ENCODE measurements around the gene ZNF782. TPM values are rescaled to one million over a fixed set of nuclear protein-coding genes. Genes with fewer than 3 reads are reported as not detected.

The ZNF782 gene
- total and polyA plus RNA-seq, 3 donors from 2014 or later, result 5.1 to 18.4 (median 16.8) TPM

DNA sequence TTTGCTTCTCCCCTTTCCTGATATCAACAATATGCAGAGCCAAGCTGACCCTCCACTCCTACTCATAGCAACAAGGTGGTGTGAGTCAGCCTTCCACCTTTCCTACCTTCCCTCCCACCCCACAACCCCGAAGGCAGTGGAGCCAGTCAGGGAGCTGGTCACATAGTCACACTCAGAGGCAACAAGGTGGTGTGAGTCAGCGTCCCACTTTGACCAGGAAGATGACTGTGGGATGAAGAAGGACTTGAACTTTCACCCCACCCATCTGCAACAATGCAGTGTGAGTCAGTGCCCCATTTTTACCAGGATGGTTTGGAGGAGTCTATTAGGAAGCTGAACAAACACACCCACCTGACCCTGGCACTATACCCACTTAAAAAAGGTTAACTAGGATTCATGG, 30.1 kb upstream of the ZNF782 start:
- DNase-seq, result no peak
- Histone ChIP-seq H3K27ac (no peak overlapping the region), H3K9me3 (no peaks in the 10 kb centered on the region), H3K4me3 (no peak overlapping the region), H3K27me3 (no peaks in the 10 kb centered on the region), H3K4me1 (no peaks in the 10 kb centered on the region), H3K36me3 (ENCODE audit: low read depth, missing control alignments) (no peaks in the 10 kb centered on the region)
- intact Hi-C loops (cut with DNase I; ENCODE audit: low total_unique reads), result no loop called here
- WGBS, 2 donors, result 79 to 83% methylated on average over 2 of the region's 2 CpGs
- TF ChIP-seq, protein P1, sequence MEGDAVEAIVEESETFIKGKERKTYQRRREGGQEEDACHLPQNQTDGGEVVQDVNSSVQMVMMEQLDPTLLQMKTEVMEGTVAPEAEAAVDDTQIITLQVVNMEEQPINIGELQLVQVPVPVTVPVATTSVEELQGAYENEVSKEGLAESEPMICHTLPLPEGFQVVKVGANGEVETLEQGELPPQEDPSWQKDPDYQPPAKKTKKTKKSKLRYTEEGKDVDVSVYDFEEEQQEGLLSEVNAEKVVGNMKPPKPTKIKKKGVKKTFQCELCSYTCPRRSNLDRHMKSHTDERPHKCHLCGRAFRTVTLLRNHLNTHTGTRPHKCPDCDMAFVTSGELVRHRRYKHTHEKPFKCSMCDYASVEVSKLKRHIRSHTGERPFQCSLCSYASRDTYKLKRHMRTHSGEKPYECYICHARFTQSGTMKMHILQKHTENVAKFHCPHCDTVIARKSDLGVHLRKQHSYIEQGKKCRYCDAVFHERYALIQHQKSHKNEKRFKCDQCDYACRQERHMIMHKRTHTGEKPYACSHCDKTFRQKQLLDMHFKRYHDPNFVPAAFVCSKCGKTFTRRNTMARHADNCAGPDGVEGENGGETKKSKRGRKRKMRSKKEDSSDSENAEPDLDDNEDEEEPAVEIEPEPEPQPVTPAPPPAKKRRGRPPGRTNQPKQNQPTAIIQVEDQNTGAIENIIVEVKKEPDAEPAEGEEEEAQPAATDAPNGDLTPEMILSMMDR (IDR thresholded peaks at IDR 0.05), result no peak
- no peak for TF ChIP-seq POLR2A (IDR thresholded peaks at IDR 0.05)

DNA sequence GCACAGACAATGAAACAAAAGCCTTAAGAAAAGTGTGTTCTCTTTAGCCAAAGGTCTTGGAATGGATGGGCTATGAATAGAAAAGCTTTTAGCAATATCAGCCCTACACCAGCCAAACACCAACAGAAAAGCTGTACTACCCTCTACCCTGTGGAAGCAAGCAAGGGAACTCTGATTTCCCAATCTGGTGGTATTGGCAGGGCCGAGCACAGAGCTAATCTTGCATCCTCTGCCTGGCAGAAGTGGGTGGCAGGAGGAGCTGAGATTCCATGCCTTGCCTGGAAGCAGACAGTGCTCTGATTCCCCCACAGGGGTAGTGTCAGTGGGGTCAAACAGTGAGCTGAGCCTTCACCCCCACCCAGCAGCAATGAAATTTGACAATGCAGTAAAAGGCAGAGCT, 29.6 kb upstream of the ZNF782 start:
- Histone ChIP-seq H3K36me3 (ENCODE audit: low read depth, missing control alignments) (no peaks in the 10 kb centered on the region), H3K9me3 (no peaks in the 10 kb centered on the region), H3K27ac (no peak overlapping the region), H3K4me1 (no peaks in the 10 kb centered on the region), H3K4me3 (no peak overlapping the region), H3K27me3 (no peaks in the 10 kb centered on the region)
- WGBS, 2 donors, result 37 to 75% methylated on average over 1 of the region's 1 CpG
- intact Hi-C loops (cut with DNase I; ENCODE audit: low total_unique reads), result no loop called here
- TF ChIP-seq, protein P1 (IDR thresholded peaks at IDR 0.05), result no peak
- no peak for TF ChIP-seq POLR2A (IDR thresholded peaks at IDR 0.05)
- no peak for DNase-seq

DNA sequence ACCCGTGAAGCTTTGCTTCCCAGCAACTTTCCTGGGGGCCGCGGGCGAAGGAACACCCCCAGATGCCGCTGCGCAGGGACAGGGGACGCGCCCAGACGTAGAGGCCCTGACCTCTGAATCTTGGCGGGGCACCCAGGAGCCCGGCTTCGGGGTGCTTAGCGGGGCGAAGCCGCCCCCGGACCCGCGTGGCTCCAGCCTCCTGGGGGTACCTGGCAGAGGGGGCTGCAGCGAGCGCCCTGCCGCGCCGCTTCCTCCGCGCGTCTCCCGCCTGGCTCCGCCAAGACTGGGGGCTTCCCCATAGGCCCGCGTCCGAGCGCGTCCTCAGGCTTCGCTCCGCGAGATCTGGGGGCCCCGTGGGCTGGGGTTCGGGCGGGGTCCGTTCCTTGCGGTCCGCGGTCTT, 23.0 kb upstream of the ZNF782 start:
- Histone ChIP-seq H3K9me3 (no peaks in the 10 kb centered on the region), H3K4me1 (peaks cover 3% of the 10 kb centered on the region), H3K4me3 (peak overlapping the region; percentile 16 to 34), H3K27ac (no peak overlapping the region), H3K36me3 (ENCODE audit: low read depth, missing control alignments) (no peaks in the 10 kb centered on the region), H3K27me3 (peaks cover 3% of the 10 kb centered on the region)
- DNase-seq, result no peak
- intact Hi-C loops (cut with DNase I; ENCODE audit: low total_unique reads), result no loop called here
- no peak for TF ChIP-seq POLR2A (IDR thresholded peaks at IDR 0.05)
- TF ChIP-seq, protein P1 (IDR thresholded peaks at IDR 0.05), result no peak
- 7 to 21% methylated on average over 5 to 30 of the region's 43 CpGs for WGBS, 2 donors

DNA sequence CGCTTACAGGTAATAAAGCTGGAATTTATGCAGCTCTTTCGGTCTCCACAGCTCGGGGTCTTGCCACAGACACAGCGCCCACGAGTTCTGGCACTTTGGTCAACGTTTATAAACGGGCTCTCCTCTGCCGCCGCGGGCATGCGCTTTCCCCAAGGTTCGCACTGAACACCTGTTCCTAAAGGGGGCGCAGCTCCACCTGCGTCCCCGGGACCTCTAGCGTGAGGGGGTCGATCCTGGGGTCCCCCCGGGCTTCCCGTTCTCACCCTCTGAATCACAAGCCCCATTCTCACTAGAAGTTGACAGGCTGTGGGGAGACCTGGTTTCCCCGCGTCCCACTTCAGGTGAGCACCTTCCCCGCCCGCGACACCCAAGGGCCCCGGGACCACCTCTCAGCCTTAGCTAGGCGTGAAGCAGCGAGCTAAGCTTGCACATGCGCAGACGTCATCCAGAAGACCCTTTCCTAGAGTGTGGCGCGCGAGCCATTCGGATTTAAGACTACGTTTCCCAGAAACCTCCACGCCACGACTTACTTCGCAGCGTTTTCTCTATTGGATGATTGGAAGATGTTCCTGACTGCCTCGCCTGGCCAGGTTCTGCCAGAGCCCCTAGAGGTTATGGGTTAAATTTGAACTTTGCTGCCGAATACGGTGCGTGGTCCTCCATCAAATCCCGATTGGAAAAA, 21.3 kb upstream of the ZNF782 start:
- 1 to 3% methylated on average over 32 to 43 of the region's 43 CpGs for WGBS, 2 donors
- Histone ChIP-seq H3K27me3 (peaks cover 3% of the 10 kb centered on the region), H3K4me3 (peak overlapping the region; percentile 48 to 68), H3K9me3 (no peaks in the 10 kb centered on the region), H3K27ac (no peak overlapping the region), H3K4me1 (peaks cover 3% of the 10 kb centered on the region), H3K36me3 (ENCODE audit: low read depth, missing control alignments) (no peaks in the 10 kb centered on the region)
- TF ChIP-seq, protein P1 (IDR thresholded peaks at IDR 0.05), result peak in 2 of 3 experiments; percentile 7 to 14
- TF ChIP-seq POLR2A (IDR thresholded peaks at IDR 0.05), result no peak
- DNase-seq, result peak; percentile 90
- intact Hi-C loops (cut with DNase I; ENCODE audit: low total_unique reads), result no loop called here

DNA sequence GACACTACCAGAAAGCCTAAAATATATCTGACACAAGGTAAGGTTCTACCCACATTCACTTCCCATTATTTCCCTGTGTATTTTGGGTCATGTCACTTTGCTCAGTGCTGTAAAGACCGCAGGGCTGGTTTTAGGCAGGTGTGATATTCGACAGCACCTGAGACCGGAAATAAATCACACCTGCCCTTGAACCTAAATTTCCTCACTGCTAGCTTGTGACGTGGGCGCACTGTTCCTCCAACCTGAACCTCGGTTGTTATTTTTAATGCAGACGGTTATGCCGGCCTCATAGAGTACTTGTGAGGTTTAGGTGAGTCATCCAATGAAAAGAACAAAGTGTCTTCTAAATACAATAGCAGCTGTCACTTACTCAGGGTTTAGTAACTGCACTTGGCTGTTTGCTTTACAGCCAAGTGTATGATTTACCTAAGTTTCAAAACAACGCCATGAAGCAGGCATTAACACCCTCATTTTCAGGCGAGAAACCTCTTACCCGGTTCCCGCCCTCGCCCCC, 20.7 kb upstream of the ZNF782 start:
- intact Hi-C loops (cut with DNase I; ENCODE audit: low total_unique reads), result no loop called here
- H3K27me3 ChIP-seq, result peaks cover 3% of the 10 kb centered on the region
- peak overlapping the region; percentile 48 to 68 for H3K4me3 ChIP-seq
- no peak for DNase-seq
- H3K36me3 ChIP-seq (ENCODE audit: low read depth, missing control alignments), result no peaks in the 10 kb centered on the region
- peaks cover 3% of the 10 kb centered on the region for H3K4me1 ChIP-seq
- H3K9me3 ChIP-seq, result no peaks in the 10 kb centered on the region
- WGBS, 2 donors, result 24 to 33% methylated on average over 13 of the region's 13 CpGs
- TF ChIP-seq, protein P1 (IDR thresholded peaks at IDR 0.05), result no peak
- no peak for TF ChIP-seq POLR2A (IDR thresholded peaks at IDR 0.05)
- no peak overlapping the region for H3K27ac ChIP-seq
